Activated CD4-positive, alpha-beta T cell treated with anti-CD3 and anti-CD28 coated beads for 36 hours (primary cell): ENCODE data around the gene NKD1. TPM values are rescaled to one million over a fixed set of nuclear protein-coding genes. Genes with fewer than 3 reads are reported as not detected.
"Not testable (repeated sequence)": the region's sequence is repeated elsewhere in the genome, so short reads cannot be mapped to it uniquely, and the experiment has no call there.

Experiments
- ATAC-seq: fragments of 200-7000 bp; cut with Tn5 transposase; one replicate; pipeline ENCODE4 v1.10.0; 2021; ENCODE audit warnings: mild to moderate bottlenecking, moderate library complexity
- CTCF ChIA-PET: fragments of 350-600 bp; sonication (Branson Sonifier 250); formaldehyde crosslinking; loops from one replicate; lab custom pipeline; 2021; ENCODE audit warnings: antibody characterized with exemption; lab: Charles Lee
- POLR2A ChIA-PET: fragments of 350-600 bp; sonication (Branson Sonifier 250); formaldehyde crosslinking; loops from one replicate; lab custom pipeline; 2021; ENCODE audit warnings: antibody characterized with exemption, inconsistent platforms; lab: Charles Lee
- DNase-seq: peaks from one replicate; pipeline ENCODE4 v3.0.0-alpha.2; 2020
- H3K27ac Mint-ChIP-seq: one replicate; pipeline ENCODE4 v1.8.0; 2021; ENCODE audit warnings: mixed read lengths
- H3K27me3 Mint-ChIP-seq: one replicate; pipeline ENCODE4 v1.8.0; 2021; ENCODE audit warnings: mixed read lengths
- H3K36me3 Mint-ChIP-seq: one replicate; pipeline ENCODE4 v1.8.0; 2021; ENCODE audit warnings: low read depth, mixed read lengths
- H3K4me1 Mint-ChIP-seq: one replicate; pipeline ENCODE4 v1.8.0; 2021; ENCODE audit warnings: mixed read lengths
- H3K4me3 Mint-ChIP-seq: one replicate; pipeline ENCODE4 v1.8.0; 2021; ENCODE audit warnings: mild to moderate bottlenecking, moderate library complexity, mixed read lengths
- H3K9me3 Mint-ChIP-seq: one replicate; pipeline ENCODE4 v1.8.0; 2021; ENCODE audit warnings: low read depth, mixed read lengths
- intact Hi-C, 2 experiments: fragments of 100-400 bp; cut with DNase I in 1 of 2; cut with micrococcal nuclease in 1 of 2; formaldehyde crosslinking; loops; one replicate each; pipeline versions ENCODE4 v1.14.2 to v1.15.1; 2022 to 2024; cut with DNase I, micrococcal nuclease
- total RNA-seq, 2 experiments: library from RNA; stranded (reverse); gene quantifications; one replicate each; pipeline ENCODE4 v1.2.3, GENCODE V29; 2021

Gene NKD1
- 1 to 10 TPM; 1.8 to 3.1 TPM for total RNA-seq

DNA sequence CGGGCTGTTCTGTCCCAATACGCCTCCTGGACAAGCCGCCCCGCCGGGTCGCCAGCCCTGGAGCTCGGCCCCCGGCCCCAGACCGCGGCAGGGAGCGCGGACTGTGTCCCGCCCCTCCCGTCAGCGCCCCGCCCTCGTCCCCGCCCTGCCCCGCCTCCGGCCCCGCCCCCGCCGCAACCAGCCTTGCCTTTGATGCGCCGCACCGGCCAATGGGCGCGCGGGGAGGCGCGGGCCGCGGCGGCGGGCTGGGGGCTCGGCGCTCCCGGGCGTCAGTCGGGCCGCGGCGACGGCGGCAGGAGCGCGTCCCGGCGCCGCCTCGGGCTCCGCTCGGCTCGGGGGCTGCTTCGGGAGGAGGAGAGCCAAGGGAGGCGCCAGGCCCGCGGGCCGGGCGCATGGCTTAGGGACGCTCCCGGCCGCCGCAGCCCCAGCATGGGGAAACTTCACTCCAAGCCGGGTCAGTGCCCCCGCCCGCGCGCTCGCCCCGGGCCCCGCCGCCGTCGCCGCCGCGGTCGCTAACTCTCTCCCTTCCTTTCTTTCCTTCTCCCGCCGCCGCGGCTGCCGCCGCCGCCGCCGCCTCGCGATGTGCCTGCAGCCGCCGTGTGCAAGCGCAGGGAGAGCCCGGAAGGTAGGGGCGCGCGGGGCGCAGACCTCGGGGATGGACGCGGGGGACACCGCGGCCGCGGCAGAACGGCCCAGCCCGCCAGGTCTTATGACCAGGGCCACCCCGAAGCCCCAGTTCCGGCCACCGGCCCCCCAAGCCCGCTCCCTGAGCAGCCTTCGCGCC, at the start of gene NKD1:
Gene NKD1, plus strand, starts transcription at position 272 of the 784 bp plus-strand sequence. Its CDS starts 158 bp downstream, at position 430.
- H3K27ac Mint-ChIP-seq = no peak within 1 kb of the TSS

GRCh38 chr16:50498431-50499155, 49.6 kb upstream of the NKD1 start:
- DNase-seq (no peak), ATAC-seq (no peak)
- Mint-ChIP-seq H3K36me3 (no peaks in the 10 kb centered on the region), H3K9me3 (no peaks in the 10 kb centered on the region), H3K27ac (no peak overlapping the region), H3K27me3 (no peaks in the 10 kb centered on the region), H3K4me3 (no peak overlapping the region), H3K4me1 (no peaks in the 10 kb centered on the region)
- POLR2A ChIA-PET = no interaction called here
- intact Hi-C loops = no loop called here
- CTCF ChIA-PET = no interaction called here

More for the DNA sequence above, at the start of gene NKD1:
- peaks cover 28% of the 10 kb centered on the region for H3K4me1 Mint-ChIP-seq
- peak; percentile 84 for ATAC-seq
- peak; percentile 87 for DNase-seq
- intact Hi-C loops = loop anchor here (1.0 to 5.0 kb wide), 14 partner anchors 41 to 1266 kb away; partner anchors contain the start of genes BRD7 (in 1 of the 2), CBLN1 (in 1 of the 2), CNEP1R1 (in 1 of the 2) and CYLD (in 1 of the 2)
- no peaks in the 10 kb centered on the region for H3K27me3 Mint-ChIP-seq
- H3K36me3 Mint-ChIP-seq = no peaks in the 10 kb centered on the region
- H3K4me3 Mint-ChIP-seq = peak within 1 kb of the TSS; percentile 81
- peaks cover 5% of the 10 kb centered on the region for H3K9me3 Mint-ChIP-seq
- ChIA-PET CTCF (interaction anchor here (1.6 kb wide), 1 partner anchor 258 kb away, joined by 11 read pairs; no protein-coding TSS in a partner anchor), POLR2A (interaction anchor here (0.6 kb wide), 1 partner anchor 175 kb away, joined by 3 read pairs; no protein-coding TSS in a partner anchor)

DNA sequence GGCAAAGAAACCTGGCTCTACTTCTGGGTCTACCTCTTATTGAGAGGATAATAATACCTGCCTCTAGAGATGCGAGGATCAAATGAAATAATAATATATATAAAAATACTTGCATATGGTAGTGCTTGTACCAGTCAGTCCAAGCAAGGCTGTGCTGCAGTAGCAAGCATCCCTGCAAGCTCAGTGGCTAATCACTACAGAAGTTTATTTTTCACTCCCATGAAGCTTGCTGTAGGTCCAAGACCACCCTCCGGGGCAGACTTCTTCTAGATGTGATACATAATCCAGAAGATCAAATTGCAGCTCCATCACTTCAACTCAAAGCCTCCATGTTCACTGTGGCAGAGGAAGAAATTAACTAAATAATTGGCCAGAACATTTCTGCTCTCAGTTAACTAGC, 48.9 kb upstream of the NKD1 start:
- H3K9me3 Mint-ChIP-seq = no peaks in the 10 kb centered on the region
- H3K27me3 Mint-ChIP-seq = no peaks in the 10 kb centered on the region
- no peak overlapping the region for H3K4me3 Mint-ChIP-seq
- ChIA-PET POLR2A (no interaction called here), CTCF (no interaction called here)
- no peak for ATAC-seq
- H3K36me3 Mint-ChIP-seq = no peaks in the 10 kb centered on the region
- H3K4me1 Mint-ChIP-seq = no peaks in the 10 kb centered on the region
- intact Hi-C loops = no loop called here
- no peak for DNase-seq
- H3K27ac Mint-ChIP-seq = no peak overlapping the region

- CTCF ChIA-PET = interaction anchor here (0.7 kb wide), 1 partner anchor 12 kb away, joined by 4 read pairs; no protein-coding TSS in a partner anchor
- no peaks in the 10 kb centered on the region for H3K4me1 Mint-ChIP-seq
- no peak for ATAC-seq
Measured at GRCh38 chr16:50500171-50500874, 47.9 kb upstream of the NKD1 start.

GRCh38 chr16:50501251-50501650, 46.9 kb upstream of the NKD1 start:
- no peak for ATAC-seq
- Mint-ChIP-seq H3K4me3 (no peak overlapping the region), H3K27ac (no peak overlapping the region), H3K27me3 (no peaks in the 10 kb centered on the region), H3K4me1 (no peaks in the 10 kb centered on the region), H3K36me3 (no peaks in the 10 kb centered on the region), H3K9me3 (no peaks in the 10 kb centered on the region)
- no peak for DNase-seq
- intact Hi-C loops = loop anchor here in 1 of 2 experiments (10.0 kb wide), 1 partner anchor 126 kb away; no protein-coding TSS in a partner anchor
- POLR2A ChIA-PET = no interaction called here
- CTCF ChIA-PET = no interaction called here

More at GRCh38 chr16:50500171-50500874, 47.9 kb upstream of the NKD1 start:
- no peaks in the 10 kb centered on the region for H3K9me3 Mint-ChIP-seq
- POLR2A ChIA-PET = no interaction called here
- H3K36me3 Mint-ChIP-seq = no peaks in the 10 kb centered on the region
- H3K27ac Mint-ChIP-seq = no peak overlapping the region
- no peak overlapping the region for H3K4me3 Mint-ChIP-seq
- no peaks in the 10 kb centered on the region for H3K27me3 Mint-ChIP-seq
- intact Hi-C loops = loop anchor here in 1 of 2 experiments (10.0 kb wide), 1 partner anchor 126 kb away; no protein-coding TSS in a partner anchor
- no peak for DNase-seq

GRCh38 chr16:50501986-50502615, 46.1 kb upstream of the NKD1 start:
- Mint-ChIP-seq H3K4me1 (no peaks in the 10 kb centered on the region), H3K9me3 (no peaks in the 10 kb centered on the region), H3K27ac (no peak overlapping the region), H3K36me3 (no peaks in the 10 kb centered on the region), H3K27me3 (no peaks in the 10 kb centered on the region), H3K4me3 (no peak overlapping the region)
- intact Hi-C loops = loop anchor here in 1 of 2 experiments (10.0 kb wide), 1 partner anchor 127 kb away; no protein-coding TSS in a partner anchor
- ATAC-seq (no peak), DNase-seq (no peak)
- CTCF ChIA-PET = interaction anchor here (0.6 kb wide), 1 partner anchor 88 kb away, joined by 3 read pairs; no protein-coding TSS in a partner anchor
- POLR2A ChIA-PET = no interaction called here

GRCh38 chr16:50502616-50503011, 45.6 kb upstream of the NKD1 start:
- Mint-ChIP-seq H3K27ac (no peak overlapping the region), H3K4me1 (no peaks in the 10 kb centered on the region), H3K36me3 (no peaks in the 10 kb centered on the region), H3K27me3 (no peaks in the 10 kb centered on the region), H3K9me3 (no peaks in the 10 kb centered on the region), H3K4me3 (no peak overlapping the region)
- POLR2A ChIA-PET = no interaction called here
- CTCF ChIA-PET = no interaction called here
- intact Hi-C loops = loop anchor here in 1 of 2 experiments (10.0 kb wide), 1 partner anchor 128 kb away; no protein-coding TSS in a partner anchor
- DNase-seq (no peak), ATAC-seq (no peak)

DNA sequence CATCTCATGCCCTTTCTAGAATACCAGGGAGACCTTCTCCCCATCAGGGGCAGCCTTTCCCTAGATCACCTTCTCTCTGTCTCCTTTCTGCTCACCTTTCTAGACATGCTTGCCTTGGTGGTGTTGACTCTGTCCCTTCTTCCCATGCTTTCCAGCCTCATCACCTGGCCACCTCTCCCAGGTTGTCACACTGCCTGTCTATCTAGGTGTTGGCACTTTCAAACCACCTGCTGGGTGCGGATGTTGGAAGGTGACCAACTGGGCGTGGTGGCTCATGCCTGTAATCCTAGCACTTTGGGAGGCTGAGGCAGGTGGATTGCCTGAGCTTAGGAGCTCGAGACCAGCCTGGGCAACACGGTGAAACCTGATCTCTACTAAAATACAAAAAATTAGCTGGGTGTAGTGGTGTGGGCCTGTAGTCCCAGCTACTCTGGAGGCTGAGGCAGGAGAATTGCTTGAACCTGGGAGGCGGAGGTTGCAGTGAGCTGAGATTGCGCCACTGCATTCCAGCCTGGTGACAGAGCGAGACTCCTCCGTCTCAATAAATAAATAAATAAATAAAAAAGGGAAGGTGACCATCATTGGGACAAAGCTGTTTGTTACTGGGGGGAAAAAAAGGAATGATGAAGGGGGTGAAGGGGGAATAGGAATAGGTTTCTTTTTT, 44.2 kb upstream of the NKD1 start:
- H3K4me3 Mint-ChIP-seq, CTCF ChIA-PET, DNase-seq, ATAC-seq, POLR2A ChIA-PET, H3K36me3 Mint-ChIP-seq, H3K9me3 Mint-ChIP-seq, H3K27me3 Mint-ChIP-seq, H3K27ac Mint-ChIP-seq, H3K4me1 Mint-ChIP-seq: not testable (repeated sequence)
- intact Hi-C loops = loop anchor here in 1 of 2 experiments (10.0 kb wide), 1 partner anchor 129 kb away; no protein-coding TSS in a partner anchor

- H3K27ac Mint-ChIP-seq = no peak overlapping the region
- CTCF ChIA-PET = interaction anchor here (0.7 to 1.5 kb wide), 3 partner anchors 42 to 301 kb away, joined by 3 to 5 read pairs (median 3); no protein-coding TSS in a partner anchor
- POLR2A ChIA-PET = no interaction called here
- intact Hi-C loops = loop anchor here (5.0 to 10.0 kb wide), 2 partner anchors 130 to 293 kb away; no protein-coding TSS in a partner anchor
- no peak overlapping the region for H3K4me3 Mint-ChIP-seq
- DNase-seq (no peak), ATAC-seq (no peak)
- H3K27me3 Mint-ChIP-seq = no peaks in the 10 kb centered on the region
- H3K9me3 Mint-ChIP-seq = no peaks in the 10 kb centered on the region
- no peaks in the 10 kb centered on the region for H3K4me1 Mint-ChIP-seq
- H3K36me3 Mint-ChIP-seq = no peaks in the 10 kb centered on the region
Measured at GRCh38 chr16:50505115-50505514, 43.1 kb upstream of the NKD1 start.
